Stimulated activated naive CD8-positive, alpha-beta T cell treated with anti-CD3 and anti-CD28 coated beads, Interleukin-15, Interleukin-2, amounts not matched to agents 100 U/mL and 50 U/mL, for 24 hours (primary cell): ENCODE results near the gene MBD3L5.
"Not testable (repeated sequence)": the region's sequence is repeated elsewhere in the genome, so short reads cannot be mapped to it uniquely, and the experiment has no call there.

Experiments used
- ATAC-seq: fragments of 150-1000 bp; cut with Tn5 transposase; one replicate; pipeline ENCODE4 v1.10.0; 2021
- DNase-seq: peaks from one replicate; pipeline ENCODE4 v3.0.0; 2021

The MBD3L5 gene

DNA sequence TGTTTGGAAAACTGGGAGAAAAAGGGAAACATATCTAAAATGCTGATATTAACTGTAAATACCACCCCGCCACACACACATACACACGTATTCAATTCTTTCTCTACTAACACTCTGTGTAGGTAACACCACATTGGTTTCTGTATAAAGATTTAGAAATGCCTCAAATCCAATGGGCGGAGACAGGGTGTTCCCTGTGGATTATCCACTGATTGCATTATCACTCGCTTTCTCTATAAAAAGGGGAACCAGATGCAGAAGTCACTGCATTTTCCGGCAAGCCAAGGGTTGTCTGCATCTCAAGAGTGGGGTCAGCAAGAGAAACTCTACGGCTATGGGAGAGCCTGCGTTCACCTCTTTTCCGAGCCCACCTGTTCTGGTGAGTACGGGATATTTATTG is at the start of gene MBD3L5:
MBD3L5 (plus strand) TSS at position 301 of the 400 bp plus-strand sequence; CDS start at position 335, 34 bp downstream.
- ATAC-seq, DNase-seq: not testable (repeated sequence)

DNA sequence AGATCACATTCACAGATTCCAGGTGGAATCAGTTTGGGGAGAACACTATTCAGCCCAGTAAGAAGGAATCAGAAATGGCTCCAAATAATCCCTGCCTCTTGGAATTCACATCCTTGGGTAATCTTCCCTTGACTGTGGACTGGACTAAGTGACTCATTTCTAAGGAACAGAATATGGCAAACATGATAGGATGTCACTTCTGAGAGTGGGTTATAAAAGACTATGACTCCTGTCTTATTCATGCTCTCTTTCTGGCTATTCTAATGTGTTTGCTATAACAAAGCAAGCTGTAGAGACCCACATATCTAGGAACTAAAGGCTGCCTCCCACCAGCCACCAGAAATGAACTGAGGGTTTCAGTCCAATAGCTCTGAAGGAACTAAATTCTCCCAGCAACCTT is 46.9 kb upstream of the MBD3L5 start:
- no peak for ATAC-seq
- DNase-seq: no peak

- ATAC-seq (no peak), DNase-seq (no peak)
These were observed 42.5 kb upstream of the MBD3L5 start for GRCh38 chr19:6987850-6988249.

- DNase-seq (no peak), ATAC-seq (no peak)
These were observed 42.1 kb upstream of the MBD3L5 start for GRCh38 chr19:6988257-6988656.

- ATAC-seq: no peak
These were observed 35.3 kb upstream of the MBD3L5 start for GRCh38 chr19:6995054-6995453.

DNA sequence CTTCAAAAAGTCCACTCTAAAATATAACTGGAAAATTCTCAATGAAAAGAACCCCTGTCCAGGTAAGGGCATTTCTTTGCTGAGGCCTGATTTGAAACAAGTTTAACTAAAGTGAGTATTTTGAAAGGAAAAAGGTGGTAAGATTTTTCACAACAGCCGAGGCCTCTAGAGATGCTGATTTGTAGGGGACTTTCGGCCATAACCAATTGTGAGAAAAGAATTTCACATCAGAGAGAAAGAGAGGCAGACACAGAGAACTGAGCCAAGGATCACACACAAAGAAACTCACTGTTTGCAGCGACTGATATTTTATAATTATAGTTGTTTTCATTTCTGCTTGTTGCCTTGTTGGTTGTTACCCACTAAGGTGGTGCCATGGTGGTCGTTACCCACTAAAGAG is 33.6 kb upstream of the MBD3L5 start:
- no peak for DNase-seq
- ATAC-seq: no peak

More at GRCh38 chr19:6995054-6995453, 35.3 kb upstream of the MBD3L5 start:
- DNase-seq: no peak

DNA sequence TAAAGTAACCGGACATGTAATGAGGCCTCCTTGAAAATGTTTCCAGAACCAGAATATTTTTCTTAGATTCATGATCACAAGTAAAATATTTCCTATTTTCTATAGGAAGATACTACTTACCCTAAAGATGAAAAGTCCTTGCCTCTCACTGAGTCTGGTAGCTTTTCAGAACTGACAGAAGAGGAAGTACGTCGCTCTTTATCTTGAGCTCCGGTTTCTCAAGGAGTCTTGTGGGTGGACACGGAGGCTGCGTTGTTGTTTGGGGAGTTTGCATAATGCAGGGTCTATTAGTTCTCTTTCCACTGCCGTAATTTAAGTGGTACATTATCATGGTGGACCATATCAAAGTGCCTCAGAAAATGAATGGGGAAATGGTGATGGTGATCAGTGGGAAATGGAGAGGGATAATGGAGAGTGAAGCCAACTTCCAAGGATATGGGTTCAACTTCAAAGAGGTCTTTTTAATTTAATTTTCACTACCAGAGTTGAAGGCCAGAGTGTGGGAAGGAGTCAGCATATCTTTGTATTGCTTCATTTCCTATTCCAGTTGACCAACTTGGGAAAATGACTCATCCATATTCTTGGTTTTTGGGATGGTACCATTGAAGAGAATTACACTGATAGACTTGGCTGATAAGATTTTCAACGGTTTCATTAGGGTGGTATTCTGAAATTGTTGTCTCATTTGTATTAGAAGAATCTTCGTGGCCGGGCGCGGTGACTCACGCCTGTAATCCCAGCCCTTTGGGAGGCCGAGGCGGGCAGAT is 32.5 kb upstream of the MBD3L5 start:
- DNase-seq (no peak), ATAC-seq (no peak)

DNA sequence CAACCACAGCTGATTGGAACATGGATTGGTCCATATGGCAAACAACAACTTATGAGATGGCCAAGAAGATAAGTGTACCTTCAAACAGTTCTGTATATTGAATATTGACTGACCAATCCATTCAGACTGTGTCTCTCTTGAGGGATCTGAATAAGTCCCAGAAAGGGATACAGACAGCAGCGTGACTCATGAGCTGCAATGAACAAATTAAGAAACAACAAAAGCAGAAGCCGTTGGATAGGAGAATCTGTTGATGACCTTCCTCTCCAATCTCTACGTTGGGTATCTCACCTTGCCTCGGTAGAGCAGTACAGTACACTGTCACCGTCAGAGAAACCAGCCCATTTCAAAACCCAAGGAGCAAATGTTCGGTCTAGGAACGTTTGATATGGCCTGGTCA is 30.4 kb upstream of the MBD3L5 start:
- DNase-seq (no peak), ATAC-seq (no peak)

DNA sequence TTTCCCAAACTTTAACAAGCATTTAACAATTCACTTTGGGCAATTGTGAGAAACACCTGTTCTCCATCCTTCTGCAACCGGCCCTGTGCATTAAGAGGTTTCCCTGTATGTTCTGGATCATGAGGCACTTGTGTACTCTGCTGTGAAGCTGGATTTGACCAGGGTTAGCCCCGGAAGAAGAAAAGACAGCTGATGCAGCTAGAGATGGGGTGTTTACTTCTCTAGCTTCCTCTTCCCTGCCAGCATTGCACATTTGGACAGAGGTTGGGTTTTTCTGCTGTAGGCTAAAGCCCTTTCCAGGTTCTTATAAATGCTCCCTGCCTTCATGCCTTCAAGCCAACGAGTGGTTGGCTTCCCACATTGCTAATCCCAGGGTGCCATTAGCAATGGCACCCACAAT is 30.0 kb upstream of the MBD3L5 start:
- DNase-seq (no peak), ATAC-seq (no peak)

- ATAC-seq: no peak
- DNase-seq: no peak
These were observed 29.6 kb upstream of the MBD3L5 start for GRCh38 chr19:7000816-7001215.

GRCh38 chr19:7004313-7004931 is 26.0 kb upstream of the MBD3L5 start:
- ATAC-seq (no peak), DNase-seq (no peak)

- ATAC-seq (no peak), DNase-seq (no peak)
These were observed 24.2 kb upstream of the MBD3L5 start for GRCh38 chr19:7006135-7006704.

- no peak for DNase-seq
- no peak for ATAC-seq
These were observed 22.5 kb upstream of the MBD3L5 start for GRCh38 chr19:7007859-7008258.

DNA sequence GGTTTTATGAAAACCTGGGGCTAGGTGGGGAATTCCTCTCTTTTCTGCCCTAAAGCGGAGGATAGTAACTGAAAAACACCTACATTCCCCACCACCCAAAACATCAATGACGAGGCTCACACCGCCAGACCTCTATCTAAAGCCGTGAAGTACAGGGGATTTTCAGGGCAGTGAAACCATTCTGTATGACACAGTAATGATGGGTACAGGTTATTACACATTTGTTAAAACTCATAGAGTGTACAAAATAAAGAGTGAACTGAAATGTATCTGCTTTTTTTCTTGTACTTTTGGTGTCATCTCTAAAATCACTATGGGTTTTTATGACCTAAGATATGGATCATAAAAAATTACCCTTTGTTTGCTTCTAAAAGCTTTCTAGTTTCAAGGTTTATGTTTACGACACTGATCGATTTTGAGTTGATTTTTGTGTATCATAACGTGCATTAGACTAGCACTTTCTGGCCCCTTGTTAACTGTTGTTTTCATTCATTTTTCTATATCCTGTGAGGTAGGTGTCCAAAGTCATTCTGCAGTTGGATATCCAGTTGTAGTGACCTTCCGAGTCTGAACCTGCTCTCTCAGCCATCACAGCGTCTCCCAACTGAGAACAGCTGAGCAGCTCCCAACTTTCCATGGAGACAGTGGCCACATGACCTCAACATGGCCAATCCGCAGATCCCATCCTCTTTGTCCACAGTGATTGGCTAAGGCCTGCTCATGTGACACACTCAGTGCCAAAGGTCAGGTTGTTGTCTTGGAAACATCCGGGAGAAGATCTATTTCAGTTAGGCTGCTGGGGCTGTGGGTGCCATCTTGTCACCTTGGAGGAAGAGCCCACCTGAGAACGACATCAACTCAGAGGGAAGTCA is 19.4 kb upstream of the MBD3L5 start:
- DNase-seq (peak; percentile 16), ATAC-seq (peak; percentile 76)

GRCh38 chr19:7013678-7014077 is 16.7 kb upstream of the MBD3L5 start:
- ATAC-seq: peak; percentile 78
- no peak for DNase-seq

DNA sequence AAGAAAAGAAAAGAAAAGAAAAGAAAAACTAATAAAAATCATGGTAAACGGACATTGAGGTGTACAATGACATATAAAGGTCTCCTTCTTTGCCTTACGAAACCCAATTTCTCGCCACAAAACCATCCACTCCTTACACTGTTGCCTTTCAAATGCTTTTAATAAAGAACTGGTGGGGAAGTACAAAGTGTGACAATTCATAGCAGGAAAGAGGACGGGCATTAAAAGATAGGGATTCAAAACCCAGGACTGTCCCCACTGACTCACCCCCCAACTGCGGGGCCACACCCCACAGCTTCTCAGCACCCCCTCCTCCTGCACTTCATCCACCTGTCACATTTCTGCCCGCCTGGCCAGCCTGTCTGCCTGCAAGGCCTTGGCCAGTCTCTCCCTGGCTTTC is 11.6 kb upstream of the MBD3L5 start:
- DNase-seq: no peak
- ATAC-seq: no peak

DNA sequence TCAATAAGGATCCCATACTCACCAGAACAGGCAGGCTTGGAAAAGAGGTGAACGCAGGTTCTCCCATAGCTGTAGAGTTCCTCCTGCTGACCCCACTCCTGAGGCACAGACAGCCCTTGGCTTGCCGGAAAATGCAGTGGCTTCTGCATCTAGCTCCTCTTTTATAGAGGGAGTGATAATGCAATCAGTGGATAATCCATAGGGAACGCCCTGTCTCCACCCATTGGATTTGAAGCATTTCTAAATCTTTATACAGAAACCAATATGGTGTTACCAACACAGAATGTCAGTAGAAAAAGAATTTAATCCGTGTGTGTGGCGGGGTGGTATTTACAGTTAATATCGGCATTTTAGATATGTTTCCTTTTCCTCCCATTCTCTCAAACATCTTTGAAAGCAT is 9.0 kb upstream of the MBD3L5 start, which contains the start of gene MBD3L2B:
MBD3L2B (minus strand) TSS at position 101 of the 400 bp plus-strand sequence; CDS start at position 67, 34 bp downstream.
- ATAC-seq: not testable (repeated sequence)

DNA sequence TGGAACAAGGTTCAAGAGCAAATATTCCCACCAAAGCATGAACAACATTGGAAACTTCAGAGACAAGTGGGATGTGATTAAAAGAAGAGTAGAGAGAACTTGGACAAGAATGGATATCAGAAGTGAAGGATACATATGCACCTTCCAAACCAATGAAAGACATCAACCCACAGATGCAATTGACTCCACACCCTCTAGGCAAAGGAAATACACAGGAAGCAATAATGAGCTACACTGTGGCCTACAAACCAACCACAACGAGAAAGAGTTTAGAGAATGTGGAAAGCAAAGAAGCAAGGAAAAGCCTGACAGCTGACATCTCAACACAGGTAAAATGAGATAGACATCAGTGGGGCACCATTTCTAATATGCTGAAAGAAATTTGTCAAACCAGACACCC is 1.6 kb upstream of the MBD3L5 start:
- not testable (repeated sequence) for DNase-seq, ATAC-seq

More for the DNA sequence above, 9.0 kb upstream of the MBD3L5 start, which contains the start of gene MBD3L2B:
- not testable (repeated sequence) for DNase-seq

DNA sequence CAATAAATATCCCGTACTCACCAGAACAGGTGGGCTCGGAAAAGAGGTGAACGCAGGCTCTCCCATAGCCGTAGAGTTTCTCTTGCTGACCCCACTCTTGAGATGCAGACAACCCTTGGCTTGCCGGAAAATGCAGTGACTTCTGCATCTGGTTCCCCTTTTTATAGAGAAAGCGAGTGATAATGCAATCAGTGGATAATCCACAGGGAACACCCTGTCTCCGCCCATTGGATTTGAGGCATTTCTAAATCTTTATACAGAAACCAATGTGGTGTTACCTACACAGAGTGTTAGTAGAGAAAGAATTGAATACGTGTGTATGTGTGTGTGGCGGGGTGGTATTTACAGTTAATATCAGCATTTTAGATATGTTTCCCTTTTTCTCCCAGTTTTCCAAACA is 9.7 kb downstream of the MBD3L5 start, which contains the start of gene MBD3L4:
MBD3L4 (minus strand) TSS at position 101 of the 400 bp plus-strand sequence; CDS start at position 66, 35 bp downstream.
- not testable (repeated sequence) for DNase-seq, ATAC-seq

GRCh38 chr19:7041563-7041962 is 11.2 kb downstream of the MBD3L5 start:
- not testable (repeated sequence) for ATAC-seq, DNase-seq

- not testable (repeated sequence) for ATAC-seq, DNase-seq
These were observed 18.6 kb downstream of the MBD3L5 start, which contains the start of gene MBD3L2 for GRCh38 chr19:7049021-7049420. Gene MBD3L2, plus strand, starts transcription at chr19:7049321. Its CDS starts 53 bp downstream, at chr19:7049374.

GRCh38 chr19:7051421-7051820 is 21.0 kb downstream of the MBD3L5 start:
- not testable (repeated sequence) for ATAC-seq, DNase-seq
